Uterus (tissue), 4 donors: ENCODE data around the gene HOXB4. TPM values are rescaled to one million over a fixed set of nuclear protein-coding genes. Genes with fewer than 3 reads are reported as not detected.
A peak's percentile ranks its signal among the peaks of the same experiment; 100 is the strongest.

Experiments used
- DNase-seq, 2 donors: peaks; one replicate each; pipeline ENCODE4 v3.0.0-alpha.2; 2019 to 2020
- H3K27ac ChIP-seq, 2 donors: fragments of 200-600 bp; sonication (generic); 1 replicate in 1 of 2; 2 replicates in 1 of 2; pipeline ENCODE4 v1.5.1; 2016 to 2018
- H3K27me3 ChIP-seq, 2 donors: fragments of 200-600 bp; sonication (generic); one replicate each; pipeline ENCODE4 v1.5.1; 2018 to 2019; ENCODE audit warnings: control low read depth in 1 of 2
- H3K36me3 ChIP-seq, 2 donors: fragments of 200-600 bp; sonication (generic); one replicate each; pipeline ENCODE4 v1.5.1; 2019; ENCODE audit warnings: control low read depth in 1 of 2
- H3K4me1 ChIP-seq, 2 donors: fragments of 200-600 bp; sonication (generic); one replicate each; pipeline ENCODE4 v1.5.1; 2018 to 2019; ENCODE audit warnings: control low read depth in 1 of 2
- H3K4me3 ChIP-seq, 2 donors: fragments of 200-600 bp; sonication (generic); 1 replicate in 1 of 2; 2 replicates in 1 of 2; pipeline ENCODE4 v1.5.1; 2018 to 2019; ENCODE audit warnings: mild to moderate bottlenecking in 1 of 2
- H3K9me3 ChIP-seq, 2 donors: fragments of 200-600 bp; sonication (generic); one replicate each; pipeline ENCODE4 v1.5.1; 2019; ENCODE audit warnings: control low read depth in 1 of 2
- CTCF ChIP-seq, 4 experiments: fragments of 200-600 bp in 2 of 4; fragments of 450-650 bp in 2 of 4; sonication (generic) in 2 of 4; IDR thresholded peaks; one replicate each; pipeline ENCODE4 v1.5.1; 2016 to 2019; ENCODE audit warnings: antibody characterized with exemption in 4 of 4, mild to moderate bottlenecking in 2 of 4, moderate library complexity in 1 of 4
- POLR2A ChIP-seq, 2 donors: fragments of 450-650 bp; IDR thresholded peaks; one replicate each; pipeline ENCODE4 v1.6.1; 2016; ENCODE audit warnings: antibody characterized with exemption in 2 of 2, mild to moderate bottlenecking in 1 of 2, moderate library complexity in 1 of 2
- intact Hi-C: fragments of 100-400 bp; cut with DNase I; formaldehyde crosslinking; loops from one replicate; pipeline ENCODE4 v1.15.1; 2023; ENCODE audit warnings: low total_unique reads
- total RNA-seq, 4 donors: library from RNA; depleted of rRNA in 3 of 4; stranded (reverse); fragments of >200 nt in 3 of 4; gene quantifications; one replicate each; pipeline versions ENCODE4 v1.1.0 to v1.2.4, GENCODE V29; 2014 to 2023
- donor health status: DM: yes; HTN: yes; CAD: no.

HOXB4 gene
- total RNA-seq, 4 donors from 2014 or later: 0.88 to 6.9 (median 5.5) TPM; not detected in 1

GRCh38 chr17:48593126-48593829 lies 15.1 kb upstream of the HOXB4 start, which contains the start of gene HOXB5:
Gene HOXB5 (minus strand): TSS chr17:48593779. CDS start chr17:48593682, 97 bp downstream.
- H3K36me3 ChIP-seq: no peaks in the 10 kb centered on the region
- H3K27me3 ChIP-seq: peaks cover 9 to 60% of the 10 kb centered on the region in 2 donors
- intact Hi-C loops: loop anchor here (10.0 kb wide), 1 partner anchor 248 kb away; no protein-coding TSS in a partner anchor
- peak within 1 kb of the TSS in 1 of 2 donors; percentile 26 for H3K27ac ChIP-seq
- H3K9me3 ChIP-seq: no peaks in the 10 kb centered on the region
- TF ChIP-seq CTCF (IDR thresholded peaks at IDR 0.05) (no peak), POLR2A (IDR thresholded peaks at IDR 0.05) (no peak)
- DNase-seq: no peak
- peaks cover 0 to 7% of the 10 kb centered on the region in 2 donors for H3K4me1 ChIP-seq
- peak within 1 kb of the TSS in 1 of 2 donors; percentile 20 for H3K4me3 ChIP-seq

- Histone ChIP-seq H3K36me3 (no peaks in the 10 kb centered on the region), H3K9me3 (no peaks in the 10 kb centered on the region), H3K4me1 (peaks cover 0 to 2% of the 10 kb centered on the region in 2 donors), H3K27ac (no peak overlapping the region), H3K4me3 (no peak overlapping the region), H3K27me3 (peaks cover 7 to 53% of the 10 kb centered on the region in 2 donors)
- intact Hi-C loops: loop anchor here (10.0 kb wide), 1 partner anchor 248 kb away; no protein-coding TSS in a partner anchor
- DNase-seq: no peak
- TF ChIP-seq POLR2A (IDR thresholded peaks at IDR 0.05): no peak
- no peak for TF ChIP-seq CTCF (IDR thresholded peaks at IDR 0.05)
These were observed 14.4 kb upstream of the HOXB4 start for GRCh38 chr17:48592577-48592976.

- intact Hi-C loops: loop anchor here (10.0 kb wide), 1 partner anchor 247 kb away; no protein-coding TSS in a partner anchor
- Histone ChIP-seq H3K4me1 (no peaks in the 10 kb centered on the region), H3K27me3 (peaks cover 2 to 52% of the 10 kb centered on the region in 2 donors), H3K27ac (no peak overlapping the region), H3K4me3 (no peak overlapping the region), H3K9me3 (no peaks in the 10 kb centered on the region), H3K36me3 (no peaks in the 10 kb centered on the region)
- no peak for TF ChIP-seq CTCF (IDR thresholded peaks at IDR 0.05)
- no peak for TF ChIP-seq POLR2A (IDR thresholded peaks at IDR 0.05)
- DNase-seq: no peak
These were observed 13.9 kb upstream of the HOXB4 start for GRCh38 chr17:48592057-48592514.

GRCh38 chr17:48591255-48592056 lies 13.3 kb upstream of the HOXB4 start:
- H3K4me1 ChIP-seq: no peaks in the 10 kb centered on the region
- intact Hi-C loops: loop anchor here (10.0 kb wide), 1 partner anchor 247 kb away; no protein-coding TSS in a partner anchor
- peaks cover 0 to 52% of the 10 kb centered on the region in 2 donors for H3K27me3 ChIP-seq
- TF ChIP-seq POLR2A (IDR thresholded peaks at IDR 0.05): no peak
- no peak for TF ChIP-seq CTCF (IDR thresholded peaks at IDR 0.05)
- no peak overlapping the region for H3K4me3 ChIP-seq
- DNase-seq: no peak
- no peaks in the 10 kb centered on the region for H3K9me3 ChIP-seq
- no peak overlapping the region for H3K27ac ChIP-seq
- no peaks in the 10 kb centered on the region for H3K36me3 ChIP-seq
